ENCODE data around the gene TBC1D1.

The TBC1D1 gene

GRCh38 chr4:38082424-38083385 lies 191.8 kb downstream of the TBC1D1 start:
- DNase-seq (ENCODE audit: low spot score), result no peak

- DNase-seq (ENCODE audit: low spot score), result no peak
Measured at GRCh38 chr4:38084877-38085711, 194.2 kb downstream of the TBC1D1 start.

- no peak for DNase-seq (ENCODE audit: low spot score)
Measured at GRCh38 chr4:38085751-38086150, 194.9 kb downstream of the TBC1D1 start.

- DNase-seq (ENCODE audit: low spot score), result no peak
Measured at GRCh38 chr4:38086151-38086848, 195.4 kb downstream of the TBC1D1 start.

- no peak for DNase-seq (ENCODE audit: low spot score)
Measured at GRCh38 chr4:38086849-38087226, 196.0 kb downstream of the TBC1D1 start.

GRCh38 chr4:38088321-38088720 lies 197.4 kb downstream of the TBC1D1 start:
- no peak for DNase-seq (ENCODE audit: low spot score)

GRCh38 chr4:38089961-38090360 lies 199.1 kb downstream of the TBC1D1 start:
- DNase-seq (ENCODE audit: low spot score), result no peak

- no peak for DNase-seq (ENCODE audit: low spot score)
Measured at GRCh38 chr4:38090455-38091246, 199.8 kb downstream of the TBC1D1 start.

GRCh38 chr4:38091636-38092035 lies 200.8 kb downstream of the TBC1D1 start:
- no peak for DNase-seq (ENCODE audit: low spot score)

GRCh38 chr4:38092701-38093100 lies 201.8 kb downstream of the TBC1D1 start:
- no peak for DNase-seq (ENCODE audit: low spot score)

GRCh38 chr4:38094419-38094818 lies 203.5 kb downstream of the TBC1D1 start:
- DNase-seq (ENCODE audit: low spot score), result no peak

- DNase-seq (ENCODE audit: low spot score), result no peak
Measured at GRCh38 chr4:38095691-38096090, 204.8 kb downstream of the TBC1D1 start.

GRCh38 chr4:38097818-38098217 lies 206.9 kb downstream of the TBC1D1 start:
- no peak for DNase-seq (ENCODE audit: low spot score)

- no peak for DNase-seq (ENCODE audit: low spot score)
Measured at GRCh38 chr4:38099020-38099600, 208.2 kb downstream of the TBC1D1 start.

- DNase-seq (ENCODE audit: low spot score), result no peak
Measured at GRCh38 chr4:38099908-38100407, 209.1 kb downstream of the TBC1D1 start.

- DNase-seq (ENCODE audit: low spot score), result no peak
Measured at GRCh38 chr4:38100474-38101255, 209.8 kb downstream of the TBC1D1 start.

GRCh38 chr4:38101563-38101962 lies 210.7 kb downstream of the TBC1D1 start:
- no peak for DNase-seq (ENCODE audit: low spot score)

GRCh38 chr4:38102957-38103588 lies 212.2 kb downstream of the TBC1D1 start:
- DNase-seq (ENCODE audit: low spot score), result no peak

GRCh38 chr4:38105475-38106220 lies 214.8 kb downstream of the TBC1D1 start:
- no peak for DNase-seq (ENCODE audit: low spot score)
